Panc1 (cell line): Measurements from ENCODE around the gene HLCS. TPM values are rescaled to one million over a fixed set of nuclear protein-coding genes. Genes with fewer than 3 reads are reported as not detected.

ENCODE experiments used
- ATAC-seq: fragments of 200-7000 bp; cut with Tn5 transposase; 2 replicates; pipeline ENCODE4 v1.9.1; 2020; ENCODE audit warnings: mild to moderate bottlenecking, moderate library complexity
- BruUV-seq: library from RNA; stranded (reverse); fragments of 400-500 nt; replicated peaks from 2 replicates; lab custom pipeline; 2021; lab: Mats Ljungman, UMichigan
- CTCF ChIA-PET: fragments of 300-600 bp; sonication (Branson Sonifier 250); formaldehyde crosslinking; loops from one replicate; lab custom pipeline; 2022; ENCODE audit warnings: antibody characterized with exemption; lab: Charles Lee
- POLR2A ChIA-PET: fragments of 300-600 bp; sonication (Branson Sonifier 250); formaldehyde crosslinking; loops from one replicate; lab custom pipeline; 2022; ENCODE audit warnings: antibody characterized with exemption; lab: Charles Lee
- DNase-seq: peaks from one replicate; pipeline ENCODE4 v3.0.0-alpha.2; 2010; ENCODE audit warnings: low read depth, low spot score
- H3K27ac ChIP-seq: 2 replicates; pipeline ENCODE4 v1.5.1; 2011; ENCODE audit warnings: mild to moderate bottlenecking, low read length, inconsistent platforms
- H3K27me3 ChIP-seq: fragments of 200-500 bp; sonication (Bioruptor generic); 2 replicates; pipeline ENCODE4 v1.6.0; 2014; ENCODE audit warnings: low read length, inconsistent platforms; ENCODE audit not compliant: control insufficient read depth, insufficient read depth
- H3K36me3 ChIP-seq: fragments of 200-500 bp; sonication (Bioruptor generic); 2 replicates; pipeline ENCODE4 v1.5.1; 2014; ENCODE audit warnings: inconsistent platforms, mild to moderate bottlenecking, low read length, moderate library complexity; ENCODE audit not compliant: control insufficient read depth, insufficient read depth
- H3K4me1 ChIP-seq: 2 replicates; pipeline ENCODE4 v1.5.1; 2011; ENCODE audit warnings: inconsistent platforms, mild to moderate bottlenecking, low read length, moderate library complexity; ENCODE audit not compliant: control insufficient read depth, insufficient read depth
- H3K4me3 ChIP-seq, 2 experiments: 2 replicates each; pipeline ENCODE4 v1.5.1; 2011 to 2012; ENCODE audit warnings: low read depth in 2 of 2, low read length in 2 of 2, mild to moderate bottlenecking in 2 of 2, inconsistent platforms in 1 of 2, moderate library complexity in 1 of 2
- H3K9me3 ChIP-seq: fragments of 200-500 bp; sonication (Bioruptor generic); 2 replicates; pipeline ENCODE4 v1.5.1; 2014; ENCODE audit warnings: low read depth, mild to moderate bottlenecking, inconsistent platforms, low read length, moderate library complexity; ENCODE audit not compliant: control insufficient read depth, insufficient read depth
- POLR2AphosphoS5 ChIP-seq: IDR thresholded peaks from 2 replicates; pipeline ENCODE4 v1.6.1; 2012; ENCODE audit warnings: mild to moderate bottlenecking, low read depth, low read length, moderate library complexity
- SIN3A ChIP-seq: IDR thresholded peaks from 2 replicates; pipeline ENCODE4 v1.6.1; 2012; ENCODE audit warnings: low read depth, mild to moderate bottlenecking, low read length, moderate library complexity, borderline replicate concordance; ENCODE audit not compliant: insufficient read depth
- TCF7L2 ChIP-seq: IDR thresholded peaks from 2 replicates; pipeline ENCODE4 v1.6.1; 2011; ENCODE audit warnings: mild to moderate bottlenecking, low read depth, low read length, inconsistent platforms
- in situ Hi-C: cut with HindIII; loops from 2 replicates; pipeline ENCODE4 v1.10.0; 2016; ENCODE audit warnings: low sequenced_read_pairs, low pct_unique_long_range_greater_than_20kb
- intact Hi-C: fragments of 100-400 bp; cut with micrococcal nuclease; formaldehyde crosslinking; loops from one replicate; pipeline ENCODE4 v1.10.0; 2022; ENCODE audit not compliant: unreplicated experiment
- total RNA-seq: library from RNA; stranded (reverse); gene quantifications from one replicate; pipeline ENCODE4 v1.2.1, GENCODE V29; 2021; ENCODE audit not compliant: unreplicated experiment
- TF ChIP-seq, protein P1 (sequence below): fragments of 450-650 bp; IDR thresholded peaks from 2 replicates; pipeline ENCODE4 v1.5.1; 2017; ENCODE audit warnings: mild to moderate bottlenecking
- TF ChIP-seq, protein P2 (sequence below), 2 experiments: IDR thresholded peaks; 2 replicates each; pipeline ENCODE4 v1.6.1; 2011 to 2012; ENCODE audit warnings: low read depth in 2 of 2, control low read depth in 1 of 2, low read length in 1 of 2, mild to moderate bottlenecking in 1 of 2, moderate library complexity in 1 of 2; ENCODE audit not compliant: insufficient read depth in 1 of 2

HLCS gene
- total RNA-seq, 1 experiment from 2014 or later: 15.3 TPM

DNA sequence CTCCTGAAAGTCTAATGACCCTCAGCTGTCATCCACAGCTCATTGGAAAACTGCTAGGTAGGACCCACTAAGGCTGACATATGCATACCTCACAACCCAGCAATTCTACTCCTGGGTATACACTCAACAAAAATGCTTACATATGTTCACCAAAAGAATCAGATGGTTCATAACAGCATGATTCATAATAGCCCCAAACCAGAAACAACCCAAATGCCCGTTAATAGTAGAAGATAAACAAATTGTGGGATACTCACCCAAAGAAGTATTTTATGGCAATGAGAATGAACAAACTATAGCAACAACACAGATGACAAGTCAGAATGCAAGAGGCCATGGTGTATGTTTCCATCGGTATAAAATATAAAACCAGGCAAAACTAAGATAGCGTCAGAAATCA, 124.6 kb downstream of the HLCS start:
- in situ Hi-C loops (no loop called here), intact Hi-C loops (loop anchor here (10.0 kb wide), 1 partner anchor 87 kb away; no protein-coding TSS in a partner anchor)
- H3K4me1 ChIP-seq: peaks cover 5% of the 10 kb centered on the region
- H3K4me3 ChIP-seq: no peak overlapping the region
- TF ChIP-seq SIN3A (no peak), TCF7L2 (no peak), POLR2AphosphoS5 (no peak)
- TF ChIP-seq, protein P1, sequence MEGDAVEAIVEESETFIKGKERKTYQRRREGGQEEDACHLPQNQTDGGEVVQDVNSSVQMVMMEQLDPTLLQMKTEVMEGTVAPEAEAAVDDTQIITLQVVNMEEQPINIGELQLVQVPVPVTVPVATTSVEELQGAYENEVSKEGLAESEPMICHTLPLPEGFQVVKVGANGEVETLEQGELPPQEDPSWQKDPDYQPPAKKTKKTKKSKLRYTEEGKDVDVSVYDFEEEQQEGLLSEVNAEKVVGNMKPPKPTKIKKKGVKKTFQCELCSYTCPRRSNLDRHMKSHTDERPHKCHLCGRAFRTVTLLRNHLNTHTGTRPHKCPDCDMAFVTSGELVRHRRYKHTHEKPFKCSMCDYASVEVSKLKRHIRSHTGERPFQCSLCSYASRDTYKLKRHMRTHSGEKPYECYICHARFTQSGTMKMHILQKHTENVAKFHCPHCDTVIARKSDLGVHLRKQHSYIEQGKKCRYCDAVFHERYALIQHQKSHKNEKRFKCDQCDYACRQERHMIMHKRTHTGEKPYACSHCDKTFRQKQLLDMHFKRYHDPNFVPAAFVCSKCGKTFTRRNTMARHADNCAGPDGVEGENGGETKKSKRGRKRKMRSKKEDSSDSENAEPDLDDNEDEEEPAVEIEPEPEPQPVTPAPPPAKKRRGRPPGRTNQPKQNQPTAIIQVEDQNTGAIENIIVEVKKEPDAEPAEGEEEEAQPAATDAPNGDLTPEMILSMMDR: no peak
- TF ChIP-seq, protein P2, sequence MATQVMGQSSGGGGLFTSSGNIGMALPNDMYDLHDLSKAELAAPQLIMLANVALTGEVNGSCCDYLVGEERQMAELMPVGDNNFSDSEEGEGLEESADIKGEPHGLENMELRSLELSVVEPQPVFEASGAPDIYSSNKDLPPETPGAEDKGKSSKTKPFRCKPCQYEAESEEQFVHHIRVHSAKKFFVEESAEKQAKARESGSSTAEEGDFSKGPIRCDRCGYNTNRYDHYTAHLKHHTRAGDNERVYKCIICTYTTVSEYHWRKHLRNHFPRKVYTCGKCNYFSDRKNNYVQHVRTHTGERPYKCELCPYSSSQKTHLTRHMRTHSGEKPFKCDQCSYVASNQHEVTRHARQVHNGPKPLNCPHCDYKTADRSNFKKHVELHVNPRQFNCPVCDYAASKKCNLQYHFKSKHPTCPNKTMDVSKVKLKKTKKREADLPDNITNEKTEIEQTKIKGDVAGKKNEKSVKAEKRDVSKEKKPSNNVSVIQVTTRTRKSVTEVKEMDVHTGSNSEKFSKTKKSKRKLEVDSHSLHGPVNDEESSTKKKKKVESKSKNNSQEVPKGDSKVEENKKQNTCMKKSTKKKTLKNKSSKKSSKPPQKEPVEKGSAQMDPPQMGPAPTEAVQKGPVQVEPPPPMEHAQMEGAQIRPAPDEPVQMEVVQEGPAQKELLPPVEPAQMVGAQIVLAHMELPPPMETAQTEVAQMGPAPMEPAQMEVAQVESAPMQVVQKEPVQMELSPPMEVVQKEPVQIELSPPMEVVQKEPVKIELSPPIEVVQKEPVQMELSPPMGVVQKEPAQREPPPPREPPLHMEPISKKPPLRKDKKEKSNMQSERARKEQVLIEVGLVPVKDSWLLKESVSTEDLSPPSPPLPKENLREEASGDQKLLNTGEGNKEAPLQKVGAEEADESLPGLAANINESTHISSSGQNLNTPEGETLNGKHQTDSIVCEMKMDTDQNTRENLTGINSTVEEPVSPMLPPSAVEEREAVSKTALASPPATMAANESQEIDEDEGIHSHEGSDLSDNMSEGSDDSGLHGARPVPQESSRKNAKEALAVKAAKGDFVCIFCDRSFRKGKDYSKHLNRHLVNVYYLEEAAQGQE (IDR thresholded peaks at IDR 0.05; ENCODE audit: insufficient read depth in 1 of 2, low read depth in 2 of 2, low read length in 1 of 2): no peak
- no peaks in the 10 kb centered on the region for H3K36me3 ChIP-seq
- DNase-seq: no peak
- H3K27ac ChIP-seq: no peak overlapping the region
- ATAC-seq: no peak
- POLR2A ChIA-PET: no interaction called here
- no peaks in the 10 kb centered on the region for H3K27me3 ChIP-seq
- no TSS peak for BruUV-seq
- H3K9me3 ChIP-seq: no peaks in the 10 kb centered on the region
- CTCF ChIA-PET: no interaction called here

DNA sequence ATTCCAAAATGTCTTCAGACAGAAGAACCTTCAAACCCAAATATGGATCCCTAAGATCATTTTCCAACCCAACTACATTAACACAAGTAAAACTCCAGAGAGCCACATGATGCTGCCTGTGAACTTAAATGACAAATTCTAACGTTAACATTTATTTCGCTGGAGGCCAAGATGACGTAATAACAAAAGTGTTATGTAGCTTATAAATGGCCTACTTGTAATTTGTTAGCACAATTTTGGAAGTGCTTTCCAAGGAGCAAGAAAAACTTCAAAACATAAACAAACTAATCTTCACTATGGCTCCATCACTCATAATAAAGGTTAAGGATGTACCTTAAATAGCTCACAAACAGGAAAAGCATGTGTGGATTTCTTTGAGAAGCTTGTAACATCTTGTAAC, 126.7 kb downstream of the HLCS start:
- ATAC-seq (no peak), DNase-seq (no peak)
- Histone ChIP-seq H3K4me1 (no peaks in the 10 kb centered on the region), H3K9me3 (no peaks in the 10 kb centered on the region), H3K4me3 (no peak overlapping the region), H3K27ac (no peak overlapping the region), H3K36me3 (no peaks in the 10 kb centered on the region), H3K27me3 (no peaks in the 10 kb centered on the region)
- TF ChIP-seq, protein P1: no peak
- no peak for TF ChIP-seq POLR2AphosphoS5
- no peak for TF ChIP-seq TCF7L2
- TF ChIP-seq SIN3A: no peak
- TF ChIP-seq, protein P2 (IDR thresholded peaks at IDR 0.05; ENCODE audit: insufficient read depth in 1 of 2, low read depth in 2 of 2, low read length in 1 of 2): no peak
- intact Hi-C loops: loop anchor here (10.0 kb wide), 1 partner anchor 85 kb away; no protein-coding TSS in a partner anchor
- ChIA-PET POLR2A (no interaction called here), CTCF (no interaction called here)
- in situ Hi-C loops: no loop called here
- no TSS peak for BruUV-seq
